ENCODE measurements around the gene MAPK10. TPM values are rescaled to one million over a fixed set of nuclear protein-coding genes. Genes with fewer than 3 reads are reported as not detected.

The MAPK10 gene
- total RNA-seq, 3 donors from 2014 or later (not counting 1 experiment from before 2014, with no cell fraction given) = 0.92 TPM; not detected in 2

GRCh38 chr4:86048426-86048825, 311.4 kb downstream of the MAPK10 start:
- DNase-seq (no peak), ATAC-seq (no peak)
- no peak overlapping the region for H3K27ac Mint-ChIP-seq
- no peaks in the 10 kb centered on the region for H3K27me3 Mint-ChIP-seq (ENCODE audit: low read depth in 2 of 2)
- no peaks in the 10 kb centered on the region for H3K36me3 Mint-ChIP-seq
- TF ChIP-seq, protein P1, sequence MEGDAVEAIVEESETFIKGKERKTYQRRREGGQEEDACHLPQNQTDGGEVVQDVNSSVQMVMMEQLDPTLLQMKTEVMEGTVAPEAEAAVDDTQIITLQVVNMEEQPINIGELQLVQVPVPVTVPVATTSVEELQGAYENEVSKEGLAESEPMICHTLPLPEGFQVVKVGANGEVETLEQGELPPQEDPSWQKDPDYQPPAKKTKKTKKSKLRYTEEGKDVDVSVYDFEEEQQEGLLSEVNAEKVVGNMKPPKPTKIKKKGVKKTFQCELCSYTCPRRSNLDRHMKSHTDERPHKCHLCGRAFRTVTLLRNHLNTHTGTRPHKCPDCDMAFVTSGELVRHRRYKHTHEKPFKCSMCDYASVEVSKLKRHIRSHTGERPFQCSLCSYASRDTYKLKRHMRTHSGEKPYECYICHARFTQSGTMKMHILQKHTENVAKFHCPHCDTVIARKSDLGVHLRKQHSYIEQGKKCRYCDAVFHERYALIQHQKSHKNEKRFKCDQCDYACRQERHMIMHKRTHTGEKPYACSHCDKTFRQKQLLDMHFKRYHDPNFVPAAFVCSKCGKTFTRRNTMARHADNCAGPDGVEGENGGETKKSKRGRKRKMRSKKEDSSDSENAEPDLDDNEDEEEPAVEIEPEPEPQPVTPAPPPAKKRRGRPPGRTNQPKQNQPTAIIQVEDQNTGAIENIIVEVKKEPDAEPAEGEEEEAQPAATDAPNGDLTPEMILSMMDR (IDR thresholded peaks at IDR 0.05) = no peak
- peaks cover 2 to 3% of the 10 kb centered on the region in 2 donors for H3K9me3 Mint-ChIP-seq
- H3K27ac ChIP-seq (ENCODE audit: low read length) = no peak overlapping the region
- H3K4me3 Mint-ChIP-seq = no peak overlapping the region
- no peaks in the 10 kb centered on the region for H3K27me3 ChIP-seq (ENCODE audit: control insufficient read depth, insufficient read depth, low read length)
- no peaks in the 10 kb centered on the region for H3K36me3 ChIP-seq (ENCODE audit: control insufficient read depth, insufficient read depth, low read length)
- H3K4me1 ChIP-seq (ENCODE audit: control insufficient read depth, insufficient read depth, low read length) = no peaks in the 10 kb centered on the region
- no peak overlapping the region for H3K4me3 ChIP-seq (ENCODE audit: low read length)
- H3K4me1 Mint-ChIP-seq = no peaks in the 10 kb centered on the region
- no peaks in the 10 kb centered on the region for H3K9me3 ChIP-seq (ENCODE audit: control insufficient read depth, insufficient read depth, low read length)
- WGBS (ENCODE audit: insufficient coverage) = 75% methylated on average over 1 of the region's 1 CpG
- intact Hi-C loops (cut with micrococcal nuclease) = no loop called here

DNA sequence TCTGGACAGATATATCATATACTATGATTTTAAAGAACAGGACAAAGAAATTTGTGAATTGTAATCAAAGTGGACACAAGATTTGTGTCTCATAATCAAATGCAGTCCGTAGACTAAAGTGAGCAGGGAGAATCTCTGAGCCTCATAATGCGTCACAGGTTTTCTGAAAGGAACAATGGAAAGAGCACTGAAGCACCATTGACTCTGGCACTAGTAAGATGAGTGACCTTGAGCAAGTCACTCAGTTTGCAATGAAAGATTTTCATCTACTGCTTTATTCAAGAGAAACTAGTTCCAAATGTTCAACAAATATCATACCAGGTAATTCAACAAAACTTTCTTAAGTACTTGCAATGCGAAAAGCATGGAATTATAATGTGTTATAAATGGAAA, 315.3 kb downstream of the MAPK10 start:
- no peak overlapping the region for H3K27ac ChIP-seq (ENCODE audit: low read length)
- H3K4me3 ChIP-seq (ENCODE audit: low read length) = no peak overlapping the region
- H3K4me1 ChIP-seq (ENCODE audit: control insufficient read depth, insufficient read depth, low read length) = no peaks in the 10 kb centered on the region
- no peak overlapping the region for H3K4me3 Mint-ChIP-seq
- no peaks in the 10 kb centered on the region for H3K36me3 Mint-ChIP-seq
- peaks cover 2 to 3% of the 10 kb centered on the region in 2 donors for H3K9me3 Mint-ChIP-seq
- intact Hi-C loops (cut with micrococcal nuclease) = no loop called here
- no peaks in the 10 kb centered on the region for H3K27me3 ChIP-seq (ENCODE audit: control insufficient read depth, insufficient read depth, low read length)
- DNase-seq = no peak
- H3K9me3 ChIP-seq (ENCODE audit: control insufficient read depth, insufficient read depth, low read length) = no peaks in the 10 kb centered on the region
- WGBS (ENCODE audit: insufficient coverage) = 73% methylated on average over 3 of the region's 3 CpGs
- no peak for ATAC-seq
- H3K27ac Mint-ChIP-seq = no peak overlapping the region
- no peaks in the 10 kb centered on the region for H3K27me3 Mint-ChIP-seq (ENCODE audit: low read depth in 2 of 2)
- H3K4me1 Mint-ChIP-seq = no peaks in the 10 kb centered on the region
- H3K36me3 ChIP-seq (ENCODE audit: control insufficient read depth, insufficient read depth, low read length) = no peaks in the 10 kb centered on the region
- TF ChIP-seq, protein P1 (IDR thresholded peaks at IDR 0.05) = no peak

DNA sequence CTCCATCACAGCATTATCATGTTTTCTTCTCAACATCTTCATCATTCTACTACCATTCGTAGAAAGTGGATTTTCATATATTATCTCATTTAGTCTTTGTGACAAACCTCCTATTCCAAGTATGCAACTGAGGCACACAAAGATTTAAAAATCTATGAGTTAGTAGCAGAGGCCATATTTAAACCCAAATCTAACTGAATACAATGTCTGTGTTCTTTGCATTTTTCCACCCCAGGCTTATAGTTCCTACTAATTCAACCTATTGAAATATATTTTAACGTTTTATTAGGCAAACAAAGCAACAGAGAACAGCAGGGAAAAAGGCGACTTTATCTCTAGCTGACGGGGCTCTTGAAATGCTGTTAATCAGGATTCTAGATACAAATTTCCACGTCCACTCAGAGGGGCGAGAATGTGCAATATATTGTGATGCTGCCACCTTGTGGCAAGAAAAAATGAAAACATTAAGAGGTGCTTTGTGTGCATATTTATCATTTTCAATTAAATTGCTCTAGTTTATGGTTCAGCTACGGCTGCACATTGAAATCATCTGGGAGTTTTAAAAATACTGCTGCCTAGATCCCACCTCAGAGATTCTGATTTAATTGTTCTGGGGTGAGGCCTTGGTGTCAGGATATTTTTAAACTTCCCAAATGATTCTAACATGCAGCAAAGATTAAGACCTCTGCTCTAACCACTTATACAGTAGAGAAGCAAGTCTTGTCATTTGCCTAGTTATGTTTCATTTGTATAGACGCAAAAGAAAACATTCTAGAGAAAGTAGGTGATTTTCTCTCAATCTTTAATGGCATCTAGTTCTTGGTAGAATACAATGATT, 315.9 kb downstream of the MAPK10 start:
- H3K4me1 ChIP-seq (ENCODE audit: control insufficient read depth, insufficient read depth, low read length) = no peaks in the 10 kb centered on the region
- whole genome bisulfite sequencing (ENCODE audit: insufficient coverage) = 17% methylated on average over 6 of the region's 8 CpGs
- H3K4me3 Mint-ChIP-seq = no peak overlapping the region
- peak in 1 of 2 donors; percentile 32 for DNase-seq
- no peak for ATAC-seq
- no peak overlapping the region for H3K27ac Mint-ChIP-seq
- no peak overlapping the region for H3K27ac ChIP-seq (ENCODE audit: low read length)
- intact Hi-C loops (cut with micrococcal nuclease) = no loop called here
- no peak overlapping the region for H3K4me3 ChIP-seq (ENCODE audit: low read length)
- no peaks in the 10 kb centered on the region for H3K27me3 ChIP-seq (ENCODE audit: control insufficient read depth, insufficient read depth, low read length)
- H3K36me3 ChIP-seq (ENCODE audit: control insufficient read depth, insufficient read depth, low read length) = no peaks in the 10 kb centered on the region
- TF ChIP-seq, protein P1 (IDR thresholded peaks at IDR 0.05) = peak; percentile 28
- H3K4me1 Mint-ChIP-seq = no peaks in the 10 kb centered on the region
- no peaks in the 10 kb centered on the region for H3K36me3 Mint-ChIP-seq
- H3K27me3 Mint-ChIP-seq (ENCODE audit: low read depth in 2 of 2) = no peaks in the 10 kb centered on the region
- peaks cover 2 to 3% of the 10 kb centered on the region in 2 donors for H3K9me3 Mint-ChIP-seq
- H3K9me3 ChIP-seq (ENCODE audit: control insufficient read depth, insufficient read depth, low read length) = peaks cover 3% of the 10 kb centered on the region

Data from natural killer cell (primary cell).